ENCODE data around the gene REEP3. TPM values are rescaled to one million over a fixed set of nuclear protein-coding genes. Genes with fewer than 3 reads are reported as not detected.
"Not testable (repeated sequence)": the region's sequence is repeated elsewhere in the genome, so short reads cannot be mapped to it uniquely, and the experiment has no call there.

REEP3 gene
- polyA plus RNA-seq, 1 donor from 2014 or later = 6.9 TPM

DNA sequence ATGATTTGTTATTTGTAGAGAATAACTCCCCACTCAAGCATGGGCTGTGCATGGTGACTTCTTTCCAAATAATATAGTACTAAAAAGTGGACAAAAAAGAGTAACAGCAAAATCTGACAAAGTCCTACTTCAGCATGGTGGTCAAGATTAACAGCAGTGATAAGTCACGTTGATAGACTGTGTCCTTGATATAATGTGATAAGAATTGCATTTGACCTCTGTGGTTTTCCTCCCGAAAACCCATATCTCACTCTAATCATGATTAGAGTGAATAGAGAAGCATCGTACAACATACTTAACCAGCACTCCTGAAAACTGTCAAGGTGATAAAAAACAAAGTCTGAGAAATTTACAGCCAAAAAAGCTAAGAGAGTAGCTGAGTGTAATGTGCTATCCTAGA is 42.4 kb downstream of the REEP3 start:
- no peaks in the 10 kb centered on the region for H3K27me3 ChIP-seq (ENCODE audit: insufficient read depth, low read depth, low read length)
- no peaks in the 10 kb centered on the region for H3K9me3 ChIP-seq (ENCODE audit: low read length)
- H3K36me3 ChIP-seq (ENCODE audit: insufficient read depth, low read length) = no peaks in the 10 kb centered on the region
- H4K20me1 ChIP-seq (ENCODE audit: insufficient read depth) = no peaks in the 10 kb centered on the region
- no peak overlapping the region for H3K27ac ChIP-seq (ENCODE audit: low read length)
- H3K9me2 ChIP-seq (ENCODE audit: insufficient read depth, low read length) = no peaks in the 10 kb centered on the region
- no peak overlapping the region for H2AFZ ChIP-seq (ENCODE audit: low read depth, low read length)
- no peak overlapping the region for H3K4me3 ChIP-seq (ENCODE audit: low read length)
- peaks cover 17% of the 10 kb centered on the region for H3K79me2 ChIP-seq (replicated peaks; ENCODE audit: insufficient read depth, low read length)
- no peak overlapping the region for H3K4me2 ChIP-seq (ENCODE audit: low read length)
- TF ChIP-seq RAD21 (conservative IDR thresholded peaks at IDR 0.05) (no peak), MXI1 (conservative IDR thresholded peaks at IDR 0.05; ENCODE audit: poor library complexity, severe bottlenecking) (no peak), REST (IDR thresholded peaks at IDR 0.05; ENCODE audit: borderline replicate concordance) (no peak)
- H3K9ac ChIP-seq (ENCODE audit: low read length) = no peak overlapping the region
- no peaks in the 10 kb centered on the region for H3F3A ChIP-seq (ENCODE audit: insufficient read depth, low read length, poor library complexity, severe bottlenecking)

DNA sequence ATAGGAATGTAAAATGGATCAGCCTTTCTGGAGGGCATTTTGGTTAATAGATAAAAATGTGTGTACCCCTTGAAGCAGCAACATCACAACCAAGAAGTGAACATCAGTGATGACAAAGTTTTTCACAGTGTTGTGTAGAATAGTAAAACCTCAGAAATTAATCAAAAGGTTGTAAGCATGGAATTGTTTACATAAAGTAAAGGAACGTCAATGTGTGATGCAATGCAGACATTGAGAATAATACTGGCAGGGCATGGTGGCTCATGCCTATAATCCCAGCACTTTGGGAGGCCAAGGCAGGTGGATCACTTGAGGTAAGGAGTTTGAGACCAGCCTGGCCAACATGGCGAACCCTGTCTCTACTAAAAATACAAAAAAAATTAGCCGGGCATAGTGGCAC is 43.5 kb downstream of the REEP3 start:
- H3K27ac ChIP-seq (ENCODE audit: low read length); H3K79me2 ChIP-seq (replicated peaks; ENCODE audit: insufficient read depth, low read length); H3F3A ChIP-seq (ENCODE audit: insufficient read depth, low read length, poor library complexity, severe bottlenecking); H3K9me2 ChIP-seq (ENCODE audit: insufficient read depth, low read length); H3K9ac ChIP-seq (ENCODE audit: low read length); H4K20me1 ChIP-seq (ENCODE audit: insufficient read depth); H3K27me3 ChIP-seq (ENCODE audit: insufficient read depth, low read depth, low read length); H2AFZ ChIP-seq (ENCODE audit: low read depth, low read length); H3K9me3 ChIP-seq (ENCODE audit: low read length); H3K4me3 ChIP-seq (ENCODE audit: low read length); H3K4me2 ChIP-seq (ENCODE audit: low read length); H3K36me3 ChIP-seq (ENCODE audit: insufficient read depth, low read length): not testable (repeated sequence)

DNA sequence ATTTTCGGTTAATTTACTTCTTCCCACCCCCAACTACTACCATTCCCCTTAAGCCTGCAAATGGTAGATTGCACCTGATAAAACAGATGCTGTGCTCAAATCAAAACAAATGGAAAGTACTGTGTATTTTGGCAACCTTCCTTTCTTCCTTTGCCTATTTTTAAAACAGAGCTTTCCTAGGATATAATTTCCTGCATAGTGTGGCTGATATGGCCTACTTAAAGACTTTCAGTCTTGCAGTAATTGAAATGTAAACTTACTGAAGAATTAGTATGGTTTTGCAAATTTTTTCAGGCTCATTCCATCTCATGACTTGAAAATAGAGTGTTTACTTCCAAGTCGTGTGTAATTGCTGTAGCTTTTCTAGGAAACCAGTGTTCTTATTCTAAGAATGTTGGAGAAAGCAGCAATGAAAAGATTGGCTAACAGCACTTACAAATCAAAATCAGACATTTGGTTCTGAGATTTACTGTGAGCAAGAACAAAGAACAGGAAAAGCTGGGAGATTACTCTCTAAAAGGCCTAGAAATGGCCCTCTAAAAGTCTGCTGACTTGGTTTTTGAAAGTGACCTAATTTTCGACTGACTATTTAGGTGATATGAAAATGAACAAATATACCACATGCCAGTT is 52.0 kb downstream of the REEP3 start:
- Histone ChIP-seq H3K27ac (ENCODE audit: low read length) (no peak overlapping the region), H3K36me3 (ENCODE audit: insufficient read depth, low read length) (no peaks in the 10 kb centered on the region), H3K79me2 (replicated peaks; ENCODE audit: insufficient read depth, low read length) (no peaks in the 10 kb centered on the region), H3K9ac (ENCODE audit: low read length) (no peak overlapping the region), H3K9me3 (ENCODE audit: low read length) (no peaks in the 10 kb centered on the region), H3K9me2 (ENCODE audit: insufficient read depth, low read length) (no peaks in the 10 kb centered on the region), H3K27me3 (ENCODE audit: insufficient read depth, low read depth, low read length) (no peaks in the 10 kb centered on the region), H3K4me3 (ENCODE audit: low read length) (no peak overlapping the region), H4K20me1 (ENCODE audit: insufficient read depth) (no peaks in the 10 kb centered on the region), H3F3A (ENCODE audit: insufficient read depth, low read length, poor library complexity, severe bottlenecking) (no peaks in the 10 kb centered on the region), H3K4me2 (ENCODE audit: low read length) (no peak overlapping the region), H2AFZ (ENCODE audit: low read depth, low read length) (no peak overlapping the region)
- TF ChIP-seq MXI1 (conservative IDR thresholded peaks at IDR 0.05; ENCODE audit: poor library complexity, severe bottlenecking) (no peak), REST (IDR thresholded peaks at IDR 0.05; ENCODE audit: borderline replicate concordance) (no peak)
- TF ChIP-seq, protein P1, sequence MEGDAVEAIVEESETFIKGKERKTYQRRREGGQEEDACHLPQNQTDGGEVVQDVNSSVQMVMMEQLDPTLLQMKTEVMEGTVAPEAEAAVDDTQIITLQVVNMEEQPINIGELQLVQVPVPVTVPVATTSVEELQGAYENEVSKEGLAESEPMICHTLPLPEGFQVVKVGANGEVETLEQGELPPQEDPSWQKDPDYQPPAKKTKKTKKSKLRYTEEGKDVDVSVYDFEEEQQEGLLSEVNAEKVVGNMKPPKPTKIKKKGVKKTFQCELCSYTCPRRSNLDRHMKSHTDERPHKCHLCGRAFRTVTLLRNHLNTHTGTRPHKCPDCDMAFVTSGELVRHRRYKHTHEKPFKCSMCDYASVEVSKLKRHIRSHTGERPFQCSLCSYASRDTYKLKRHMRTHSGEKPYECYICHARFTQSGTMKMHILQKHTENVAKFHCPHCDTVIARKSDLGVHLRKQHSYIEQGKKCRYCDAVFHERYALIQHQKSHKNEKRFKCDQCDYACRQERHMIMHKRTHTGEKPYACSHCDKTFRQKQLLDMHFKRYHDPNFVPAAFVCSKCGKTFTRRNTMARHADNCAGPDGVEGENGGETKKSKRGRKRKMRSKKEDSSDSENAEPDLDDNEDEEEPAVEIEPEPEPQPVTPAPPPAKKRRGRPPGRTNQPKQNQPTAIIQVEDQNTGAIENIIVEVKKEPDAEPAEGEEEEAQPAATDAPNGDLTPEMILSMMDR (IDR thresholded peaks at IDR 0.05; ENCODE audit: poor library complexity, severe bottlenecking) = no peak
